Loucy (cell line): ENCODE measurements around the gene FGG.

Experiments used
- CTCF ChIP-seq: fragments of 200-600 bp; sonication (generic); conservative IDR thresholded peaks from 2 replicates; pipeline ENCODE4 v1.5.1; 2014; ENCODE audit warnings: mild to moderate bottlenecking, antibody characterized with exemption, low read length
- EZH2phosphoT487 ChIP-seq: fragments of 200-600 bp; IDR thresholded peaks from 2 replicates; pipeline ENCODE4 v1.6.1; 2018; ENCODE audit warnings: antibody characterized with exemption, mild to moderate bottlenecking, moderate library complexity, borderline replicate concordance

GRCh38 chr4:154608361-154609252 lies 3.8 kb downstream of the FGG start:
- TF ChIP-seq EZH2phosphoT487 = no peak
- no peak for TF ChIP-seq CTCF
